ENCODE results near the gene TSPAN1.

- TF ChIP-seq CTCF (IDR thresholded peaks at IDR 0.05; ENCODE audit: poor library complexity) (no peak), EZH2 (IDR thresholded peaks at IDR 0.05; ENCODE audit: borderline replicate concordance) (no peak)
These were observed 44.3 kb upstream of the TSPAN1 start for GRCh38 chr1:46130606-46131005.
